Hematopoietic multipotent progenitor cell treated with erythropoietin and hydrocortisone succinate and interleukin-3 and kit ligand, for 15 days (in vitro differentiated cells): ENCODE measurements around the gene SLC45A3.
"Not testable (repeated sequence)": the region's sequence is repeated elsewhere in the genome, so short reads cannot be mapped to it uniquely, and the experiment has no call there.

Source experiments
- DNase-seq: peaks from one replicate; pipeline ENCODE4 v3.0.0-alpha.2; 2015; ENCODE audit warnings: low spot score

SLC45A3 gene

GRCh38 chr1:205680073-205680851 is at the start of gene SLC45A3:
SLC45A3 (minus strand) TSS chr1:205680509; CDS start chr1:205664656, 15,853 bp downstream.
- DNase-seq, result peak; percentile 47

GRCh38 chr1:205726619-205727125 is 46.4 kb upstream of the SLC45A3 start:
- no peak for DNase-seq

- no peak for DNase-seq
These were observed 45.2 kb upstream of the SLC45A3 start for GRCh38 chr1:205725514-205725913.

GRCh38 chr1:205720740-205721139 is 40.4 kb upstream of the SLC45A3 start:
- not testable (repeated sequence) for DNase-seq

- DNase-seq, result no peak
These were observed 39.5 kb upstream of the SLC45A3 start for GRCh38 chr1:205719762-205720161.

- no peak for DNase-seq
These were observed 38.7 kb upstream of the SLC45A3 start for GRCh38 chr1:205719015-205719414.

- DNase-seq, result no peak
These were observed 36.2 kb upstream of the SLC45A3 start for GRCh38 chr1:205716371-205717132.

- no peak for DNase-seq
These were observed 35.3 kb upstream of the SLC45A3 start for GRCh38 chr1:205715628-205716027.

- no peak for DNase-seq
These were observed 34.6 kb upstream of the SLC45A3 start for GRCh38 chr1:205714906-205715246.

- no peak for DNase-seq
These were observed 34.0 kb upstream of the SLC45A3 start for GRCh38 chr1:205714190-205714905.

- DNase-seq, result peak; percentile 86
These were observed 31.1 kb upstream of the SLC45A3 start for GRCh38 chr1:205711105-205712048.

- DNase-seq, result no peak
These were observed 30.1 kb upstream of the SLC45A3 start for GRCh38 chr1:205710201-205711062.

- DNase-seq, result no peak
These were observed 29.3 kb upstream of the SLC45A3 start for GRCh38 chr1:205709640-205710039.

GRCh38 chr1:205709059-205709398 is 28.7 kb upstream of the SLC45A3 start:
- DNase-seq, result no peak

GRCh38 chr1:205706601-205707502 is 26.5 kb upstream of the SLC45A3 start:
- DNase-seq, result no peak

GRCh38 chr1:205704903-205705302 is 24.6 kb upstream of the SLC45A3 start:
- no peak for DNase-seq

GRCh38 chr1:205703072-205703471 is 22.8 kb upstream of the SLC45A3 start:
- no peak for DNase-seq

GRCh38 chr1:205701891-205702290 is 21.6 kb upstream of the SLC45A3 start:
- no peak for DNase-seq

- no peak for DNase-seq
These were observed 21.1 kb upstream of the SLC45A3 start for GRCh38 chr1:205701420-205701819.
